VCaP (cell line): Measurements from ENCODE around the gene GIPR.
A peak's percentile ranks its signal among the peaks of the same experiment; 100 is the strongest.
"Not testable (repeated sequence)": the region's sequence is repeated elsewhere in the genome, so short reads cannot be mapped to it uniquely, and the experiment has no call there.

Experiments used
- H3K27ac ChIP-seq: fragments of 450-650 bp; 2 replicates; pipeline ENCODE4 v1.5.1; 2017
- TF ChIP-seq, protein P1 (sequence below): fragments of 450-650 bp; conservative IDR thresholded peaks from 2 replicates; pipeline ENCODE4 v1.5.1; 2017; ENCODE audit warnings: mild to moderate bottlenecking, moderate library complexity

Gene GIPR

DNA sequence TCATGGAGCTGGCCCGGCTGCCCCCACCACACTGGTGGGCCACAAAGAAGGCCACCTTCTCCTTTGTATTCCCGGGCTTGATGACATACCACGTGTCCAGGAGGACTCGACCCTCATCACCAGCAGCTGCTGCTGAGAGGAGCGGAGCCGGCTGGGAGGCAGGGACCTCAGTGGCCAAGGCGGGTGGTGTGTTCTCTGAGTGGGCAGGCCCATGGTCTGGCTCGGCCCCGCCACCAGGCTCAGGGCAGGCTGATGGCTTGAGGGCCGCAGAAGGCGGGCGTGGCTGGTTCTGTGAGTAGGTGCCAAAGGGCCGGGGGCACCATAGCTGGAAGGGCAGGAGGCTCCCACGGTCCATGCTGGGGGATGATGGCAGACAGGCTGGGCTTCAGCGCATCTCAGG, 45.1 kb downstream of the GIPR start:
- TF ChIP-seq, protein P1, sequence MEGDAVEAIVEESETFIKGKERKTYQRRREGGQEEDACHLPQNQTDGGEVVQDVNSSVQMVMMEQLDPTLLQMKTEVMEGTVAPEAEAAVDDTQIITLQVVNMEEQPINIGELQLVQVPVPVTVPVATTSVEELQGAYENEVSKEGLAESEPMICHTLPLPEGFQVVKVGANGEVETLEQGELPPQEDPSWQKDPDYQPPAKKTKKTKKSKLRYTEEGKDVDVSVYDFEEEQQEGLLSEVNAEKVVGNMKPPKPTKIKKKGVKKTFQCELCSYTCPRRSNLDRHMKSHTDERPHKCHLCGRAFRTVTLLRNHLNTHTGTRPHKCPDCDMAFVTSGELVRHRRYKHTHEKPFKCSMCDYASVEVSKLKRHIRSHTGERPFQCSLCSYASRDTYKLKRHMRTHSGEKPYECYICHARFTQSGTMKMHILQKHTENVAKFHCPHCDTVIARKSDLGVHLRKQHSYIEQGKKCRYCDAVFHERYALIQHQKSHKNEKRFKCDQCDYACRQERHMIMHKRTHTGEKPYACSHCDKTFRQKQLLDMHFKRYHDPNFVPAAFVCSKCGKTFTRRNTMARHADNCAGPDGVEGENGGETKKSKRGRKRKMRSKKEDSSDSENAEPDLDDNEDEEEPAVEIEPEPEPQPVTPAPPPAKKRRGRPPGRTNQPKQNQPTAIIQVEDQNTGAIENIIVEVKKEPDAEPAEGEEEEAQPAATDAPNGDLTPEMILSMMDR = no peak
- H3K27ac ChIP-seq = no peak overlapping the region

DNA sequence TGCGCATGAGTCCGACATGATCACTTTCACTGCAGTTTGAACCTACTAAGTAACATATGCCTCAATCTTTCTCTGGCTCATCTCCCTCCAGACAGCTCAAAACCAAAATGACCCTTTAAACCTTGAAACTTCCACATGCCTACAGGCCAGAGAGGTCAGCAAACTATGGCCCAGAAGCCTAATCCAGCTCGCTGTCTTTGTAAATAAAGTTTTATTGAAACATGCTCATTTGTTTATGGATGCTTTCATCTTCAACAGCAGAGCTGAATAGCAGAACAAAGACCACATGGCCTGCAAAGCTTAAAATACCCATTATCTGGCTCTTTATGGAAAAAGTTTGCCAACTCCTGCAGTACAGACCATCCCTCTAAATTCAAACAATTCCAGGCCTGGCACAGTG, 47.1 kb downstream of the GIPR start:
- TF ChIP-seq, protein P1 = no peak
- peak overlapping the region; percentile 94 for H3K27ac ChIP-seq

DNA sequence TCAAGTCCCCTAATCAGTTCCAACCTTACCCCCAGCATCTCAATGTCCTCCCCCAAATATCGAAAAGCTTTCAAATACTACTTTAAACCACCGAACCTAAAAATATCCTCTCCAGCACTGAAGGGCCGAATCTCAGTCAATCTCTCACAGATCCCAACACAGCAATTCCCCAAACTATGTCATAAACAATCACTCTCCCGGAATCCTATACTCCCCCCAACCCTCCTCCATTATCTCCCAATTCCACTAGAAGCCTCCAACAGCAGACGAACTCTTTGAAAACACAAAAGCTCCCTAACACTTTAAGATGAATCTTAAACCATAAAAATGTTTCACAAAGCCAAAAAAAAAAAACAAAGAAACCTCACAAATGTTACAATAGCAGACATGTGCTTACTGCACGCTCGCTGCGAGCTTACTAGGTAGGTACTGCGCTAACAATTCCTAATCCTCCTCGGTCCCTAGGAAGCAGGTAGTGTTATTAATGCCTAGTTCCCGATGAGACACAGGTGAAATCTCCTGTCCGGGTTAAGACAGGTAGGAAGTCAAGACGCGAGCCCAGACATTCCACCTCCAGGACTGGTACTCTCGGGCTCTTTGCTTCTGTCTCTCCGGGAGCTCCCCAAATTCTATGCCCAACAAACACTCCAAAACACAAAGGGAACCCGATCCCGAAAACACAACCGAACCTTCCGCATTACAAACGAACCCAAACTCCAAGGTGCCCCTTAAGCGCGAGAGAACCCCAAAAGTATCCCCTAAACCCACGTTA, 48.5 kb downstream of the GIPR start:
- TF ChIP-seq, protein P1 = no peak
- peak overlapping the region; percentile 94 for H3K27ac ChIP-seq

DNA sequence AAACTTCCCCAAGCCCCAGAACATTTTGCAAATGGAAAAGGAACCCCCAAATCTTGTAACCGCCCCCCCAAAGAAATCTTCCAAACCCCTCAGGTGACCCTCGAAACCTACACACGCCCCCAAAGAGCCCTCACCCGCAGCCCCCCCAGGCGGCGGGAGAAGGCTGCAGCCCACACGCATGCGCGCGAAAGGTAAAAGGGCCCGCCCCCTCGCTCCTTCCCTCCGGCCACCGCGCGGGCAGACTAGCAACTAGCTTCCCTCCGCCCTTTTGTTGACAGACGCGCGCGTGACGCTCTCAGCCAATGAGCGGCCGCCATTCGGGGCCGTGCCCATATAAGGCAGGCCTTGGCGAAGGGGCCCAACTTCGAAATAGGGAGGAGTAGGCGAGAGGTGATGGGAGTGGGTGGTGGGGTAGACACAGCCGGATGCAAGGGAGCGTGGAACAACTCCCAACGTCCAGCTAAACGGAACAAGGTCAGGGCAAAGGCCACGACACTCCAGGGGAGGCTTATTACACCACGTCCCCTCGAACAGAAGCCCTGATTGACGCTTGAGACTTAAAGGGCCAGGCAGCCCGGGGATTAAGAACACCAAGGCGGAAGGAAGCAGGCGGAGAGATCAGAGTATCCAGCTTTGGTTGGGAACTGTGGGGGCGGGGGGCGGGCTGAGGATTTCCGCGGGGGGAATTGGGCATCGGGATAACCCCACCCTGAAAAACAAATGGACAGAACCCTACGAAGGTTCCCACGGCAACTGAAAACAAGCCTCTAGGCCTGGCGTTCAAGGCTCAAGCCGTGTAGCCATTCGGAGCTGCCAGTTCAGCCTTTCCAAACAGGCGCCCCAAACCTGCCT, 49.3 kb downstream of the GIPR start:
- peak overlapping the region; percentile 94 for H3K27ac ChIP-seq
- TF ChIP-seq, protein P1 = no peak

DNA sequence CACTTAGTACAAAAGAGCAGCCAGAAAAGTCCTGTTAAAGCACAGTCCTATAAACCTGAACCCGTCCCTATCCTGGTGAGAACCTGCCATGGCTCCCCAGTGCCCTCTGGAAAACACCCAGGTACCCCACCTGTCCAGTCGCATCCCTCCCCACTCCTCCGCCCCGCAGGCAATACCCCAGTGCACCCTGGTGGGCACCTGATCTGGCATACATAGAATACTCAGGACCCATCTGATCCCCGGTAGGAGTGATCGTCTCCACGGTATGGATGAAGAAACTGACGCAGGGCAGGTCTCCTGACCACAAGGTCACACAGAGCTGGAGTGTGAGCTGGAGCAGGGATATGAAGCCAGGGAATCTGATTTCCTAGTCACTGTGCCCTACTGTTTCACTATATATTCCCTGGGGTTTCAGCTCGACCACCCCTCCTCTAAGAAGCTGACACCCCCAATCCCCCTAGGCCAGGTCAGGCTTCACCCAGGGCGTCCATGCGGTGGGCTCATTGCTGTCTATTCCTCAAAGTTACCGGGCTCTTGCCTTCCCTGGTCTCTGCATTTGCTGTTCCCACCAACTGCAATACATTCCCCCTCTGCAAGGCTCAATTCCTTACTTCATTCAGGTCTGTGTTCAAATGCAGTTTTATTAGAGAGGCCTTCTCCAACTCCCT, 50.1 kb downstream of the GIPR start:
- H3K27ac ChIP-seq = peak overlapping the region; percentile 94

DNA sequence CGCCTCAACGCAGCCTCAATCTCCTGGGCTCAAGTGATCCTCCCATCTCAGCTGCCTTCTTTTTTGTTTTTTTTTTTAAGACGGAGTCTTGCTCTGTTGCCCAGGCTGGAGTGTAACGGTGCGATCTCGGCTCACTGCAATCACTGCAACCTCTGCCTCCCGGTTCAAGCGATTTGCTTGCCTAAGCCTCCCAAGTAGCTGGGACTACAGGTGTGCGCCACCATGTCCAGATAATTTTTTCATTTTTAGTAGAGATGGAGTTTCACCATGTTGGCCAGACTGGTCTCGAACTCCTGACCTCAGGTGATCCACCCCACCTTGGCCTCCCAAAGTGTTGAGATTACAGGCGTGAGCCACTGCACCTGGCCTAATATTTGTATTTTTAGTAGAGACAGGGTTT, 52.0 kb downstream of the GIPR start:
- not testable (repeated sequence) for H3K27ac ChIP-seq

More for the DNA sequence above, 50.1 kb downstream of the GIPR start:
- TF ChIP-seq, protein P1 = no peak

DNA sequence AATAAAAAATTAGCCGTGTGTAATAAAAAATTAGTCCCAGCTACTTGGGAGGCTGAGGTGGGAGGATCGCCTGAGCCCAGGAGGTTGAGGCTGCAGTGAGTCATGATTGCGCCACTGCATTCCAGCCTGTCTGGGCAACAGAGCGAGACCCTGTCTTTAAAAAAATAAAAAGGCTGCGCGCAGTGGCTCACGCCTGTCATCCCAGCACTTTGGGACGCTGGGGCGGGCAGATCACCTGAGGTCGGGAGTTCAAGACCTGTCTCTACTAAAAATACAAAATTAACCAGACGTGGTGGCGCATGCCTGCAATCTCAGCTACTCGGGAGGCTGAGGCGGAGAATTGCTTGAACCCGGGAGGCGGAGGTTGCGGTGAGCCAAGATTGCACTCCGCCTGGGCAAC, 60.7 kb downstream of the GIPR start:
- H3K27ac ChIP-seq = not testable (repeated sequence)

DNA sequence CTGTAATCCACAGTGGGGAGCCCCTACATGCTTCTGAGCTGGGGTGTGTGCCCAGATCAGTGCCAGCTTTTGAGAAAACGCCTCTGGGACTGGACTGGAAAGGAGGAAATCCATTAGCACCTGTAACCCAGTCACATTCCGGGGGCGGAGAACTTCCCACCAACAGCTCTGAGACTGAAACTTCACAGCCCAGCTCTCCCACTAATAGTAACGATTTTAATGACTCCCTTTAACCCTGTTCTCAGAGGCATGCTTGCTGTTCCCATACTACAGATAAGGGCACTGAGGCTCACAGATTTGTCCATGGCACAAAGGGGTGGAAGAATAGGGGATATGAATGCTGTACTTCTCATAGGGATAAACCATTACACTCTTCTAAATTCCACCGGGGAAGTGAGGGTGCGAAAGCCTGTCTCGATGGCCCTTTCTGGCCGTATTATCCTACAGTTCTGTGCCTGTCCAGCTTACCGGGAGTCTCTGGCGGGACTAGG, 61.8 kb downstream of the GIPR start:
- TF ChIP-seq, protein P1 = no peak
- peak overlapping the region; percentile 77 for H3K27ac ChIP-seq
